ENCODE results near the gene CEP85L. TPM values are rescaled to one million over a fixed set of nuclear protein-coding genes. Genes with fewer than 3 reads are reported as not detected.

CEP85L gene
- total RNA-seq, 1 experiment from 2014 or later: 4.9 TPM

GRCh38 chr6:118602300-118602699 is 49.1 kb downstream of the CEP85L start:
- Histone ChIP-seq H3K36me3 (ENCODE audit: control insufficient read depth in 1 of 2, insufficient read depth in 2 of 2, low read length in 2 of 2) (no peaks in the 10 kb centered on the region), H3K27me3 (ENCODE audit: insufficient read depth, low read length) (no peaks in the 10 kb centered on the region), H3K4me2 (ENCODE audit: low read length) (no peak overlapping the region), H3K79me2 (ENCODE audit: insufficient read depth, low read length) (no peaks in the 10 kb centered on the region), H3K9ac (ENCODE audit: low read length) (no peak overlapping the region), H4K20me1 (ENCODE audit: insufficient read depth) (no peaks in the 10 kb centered on the region), H3K9me3 (ENCODE audit: control insufficient read depth in 1 of 2, insufficient read depth in 1 of 2, low read depth in 1 of 2, low read length in 2 of 2) (no peaks in the 10 kb centered on the region), H3K9me2 (ENCODE audit: insufficient read depth) (no peaks in the 10 kb centered on the region), H3K4me3 (replicated peaks in 1 of 2; ENCODE audit: low read depth in 1 of 2, low read length in 2 of 2) (no peak overlapping the region), H3K4me1 (ENCODE audit: control insufficient read depth in 1 of 2, insufficient read depth in 2 of 2, low read length in 2 of 2) (no peaks in the 10 kb centered on the region), H2AFZ (ENCODE audit: low read depth, low read length, poor library complexity, severe bottlenecking) (no peak overlapping the region), H3K27ac (ENCODE audit: low read depth, low read length) (no peak overlapping the region)
- ChIA-PET CTCF (no interaction called here), RAD21 (ENCODE audit: low non-redundant PET in 1 of 2, low total read pairs in 2 of 2, uncharacterized antibody in 2 of 2, unreplicated experiment in 2 of 2) (no interaction called here), POLR2A (no interaction called here)
- DNase-seq (ENCODE audit: low read depth, low spot score) (no peak), ATAC-seq (no peak)
- BruUV-seq (replicated peaks): no TSS peak
- TF ChIP-seq CEBPB (IDR thresholded peaks at IDR 0.05; ENCODE audit: low read depth) (no peak), POLR2A (IDR thresholded peaks at IDR 0.05; ENCODE audit: borderline replicate concordance, extremely low read depth, insufficient read depth, insufficient read length) (no peak), ZNF274 (IDR thresholded peaks at IDR 0.05; ENCODE audit: low read depth, low read length) (no peak), YY1 (IDR thresholded peaks at IDR 0.05; ENCODE audit: extremely low read depth, insufficient replicate concordance, low read depth, low read length) (no peak), EZH2phosphoT487 (IDR thresholded peaks at IDR 0.05; ENCODE audit: borderline replicate concordance) (no peak)
- intact Hi-C loops (cut with micrococcal nuclease): no loop called here

DNA sequence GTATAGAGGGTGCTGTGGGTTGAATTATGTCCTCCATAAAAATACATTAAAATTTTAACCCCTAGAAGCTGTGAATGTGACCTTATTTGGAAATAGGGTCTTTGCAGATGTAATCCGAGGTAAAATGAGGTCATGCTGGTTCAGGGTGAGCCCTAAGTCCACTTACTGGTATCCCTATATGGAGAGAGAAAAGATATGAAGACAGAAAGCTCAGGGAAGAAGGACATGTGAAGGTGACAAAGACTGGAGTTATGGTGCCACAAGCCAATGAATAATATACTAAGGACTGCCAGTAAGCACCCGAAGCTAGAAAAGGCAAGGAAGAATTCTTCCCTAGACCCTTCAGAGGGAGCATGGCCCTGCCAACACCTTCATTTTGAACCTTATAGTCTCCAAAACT is 53.1 kb downstream of the CEP85L start:
- Histone ChIP-seq H3K4me3 (replicated peaks in 1 of 2; ENCODE audit: low read depth in 1 of 2, low read length in 2 of 2) (no peak overlapping the region), H3K79me2 (ENCODE audit: insufficient read depth, low read length) (peaks cover 3% of the 10 kb centered on the region; the same call in 1 of the 2 replicates), H4K20me1 (ENCODE audit: insufficient read depth) (no peaks in the 10 kb centered on the region), H3K27me3 (ENCODE audit: insufficient read depth, low read length) (no peaks in the 10 kb centered on the region), H3K4me1 (ENCODE audit: control insufficient read depth in 1 of 2, insufficient read depth in 2 of 2, low read length in 2 of 2) (no peaks in the 10 kb centered on the region), H3K9me3 (ENCODE audit: control insufficient read depth in 1 of 2, insufficient read depth in 1 of 2, low read depth in 1 of 2, low read length in 2 of 2) (no peaks in the 10 kb centered on the region), H3K9me2 (ENCODE audit: insufficient read depth) (no peaks in the 10 kb centered on the region), H3K36me3 (ENCODE audit: control insufficient read depth in 1 of 2, insufficient read depth in 2 of 2, low read length in 2 of 2) (no peaks in the 10 kb centered on the region), H2AFZ (ENCODE audit: low read depth, low read length, poor library complexity, severe bottlenecking) (no peak overlapping the region), H3K9ac (ENCODE audit: low read length) (no peak overlapping the region), H3K27ac (ENCODE audit: low read depth, low read length) (no peak overlapping the region), H3K4me2 (ENCODE audit: low read length) (no peak overlapping the region)
- ChIA-PET RAD21 (ENCODE audit: low non-redundant PET in 1 of 2, low total read pairs in 2 of 2, uncharacterized antibody in 2 of 2, unreplicated experiment in 2 of 2) (no interaction called here), POLR2A (no interaction called here), CTCF (interaction anchor here (0.6 kb wide), 1 partner anchor 43 kb away, joined by 3 read pairs; no protein-coding TSS in a partner anchor)
- BruUV-seq (replicated peaks): no TSS peak
- ATAC-seq (no peak), DNase-seq (ENCODE audit: low read depth, low spot score) (no peak)
- intact Hi-C loops (cut with micrococcal nuclease): no loop called here
- TF ChIP-seq RAD21 (IDR thresholded peaks at IDR 0.05; ENCODE audit: low read depth): no peak
- TF ChIP-seq SP1 (IDR thresholded peaks at IDR 0.05; ENCODE audit: low read depth): no peak
- TF ChIP-seq, protein P1, sequence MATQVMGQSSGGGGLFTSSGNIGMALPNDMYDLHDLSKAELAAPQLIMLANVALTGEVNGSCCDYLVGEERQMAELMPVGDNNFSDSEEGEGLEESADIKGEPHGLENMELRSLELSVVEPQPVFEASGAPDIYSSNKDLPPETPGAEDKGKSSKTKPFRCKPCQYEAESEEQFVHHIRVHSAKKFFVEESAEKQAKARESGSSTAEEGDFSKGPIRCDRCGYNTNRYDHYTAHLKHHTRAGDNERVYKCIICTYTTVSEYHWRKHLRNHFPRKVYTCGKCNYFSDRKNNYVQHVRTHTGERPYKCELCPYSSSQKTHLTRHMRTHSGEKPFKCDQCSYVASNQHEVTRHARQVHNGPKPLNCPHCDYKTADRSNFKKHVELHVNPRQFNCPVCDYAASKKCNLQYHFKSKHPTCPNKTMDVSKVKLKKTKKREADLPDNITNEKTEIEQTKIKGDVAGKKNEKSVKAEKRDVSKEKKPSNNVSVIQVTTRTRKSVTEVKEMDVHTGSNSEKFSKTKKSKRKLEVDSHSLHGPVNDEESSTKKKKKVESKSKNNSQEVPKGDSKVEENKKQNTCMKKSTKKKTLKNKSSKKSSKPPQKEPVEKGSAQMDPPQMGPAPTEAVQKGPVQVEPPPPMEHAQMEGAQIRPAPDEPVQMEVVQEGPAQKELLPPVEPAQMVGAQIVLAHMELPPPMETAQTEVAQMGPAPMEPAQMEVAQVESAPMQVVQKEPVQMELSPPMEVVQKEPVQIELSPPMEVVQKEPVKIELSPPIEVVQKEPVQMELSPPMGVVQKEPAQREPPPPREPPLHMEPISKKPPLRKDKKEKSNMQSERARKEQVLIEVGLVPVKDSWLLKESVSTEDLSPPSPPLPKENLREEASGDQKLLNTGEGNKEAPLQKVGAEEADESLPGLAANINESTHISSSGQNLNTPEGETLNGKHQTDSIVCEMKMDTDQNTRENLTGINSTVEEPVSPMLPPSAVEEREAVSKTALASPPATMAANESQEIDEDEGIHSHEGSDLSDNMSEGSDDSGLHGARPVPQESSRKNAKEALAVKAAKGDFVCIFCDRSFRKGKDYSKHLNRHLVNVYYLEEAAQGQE (IDR thresholded peaks at IDR 0.05; ENCODE audit: low read depth): no peak
- TF ChIP-seq ELF1 (IDR thresholded peaks at IDR 0.05; ENCODE audit: borderline replicate concordance, low read depth): no peak
- TF ChIP-seq EZH2 (IDR thresholded peaks at IDR 0.05): no peak
- TF ChIP-seq SIN3A (IDR thresholded peaks at IDR 0.05; ENCODE audit: low read depth): no peak
- no peak for TF ChIP-seq MAX (IDR thresholded peaks at IDR 0.05)
- no peak for TF ChIP-seq POLR2A (IDR thresholded peaks at IDR 0.05; ENCODE audit: borderline replicate concordance, extremely low read depth, insufficient read depth, insufficient read length)
- TF ChIP-seq CEBPB (IDR thresholded peaks at IDR 0.05; ENCODE audit: low read depth): no peak
- TF ChIP-seq ZFX (IDR thresholded peaks at IDR 0.05): no peak
- TF ChIP-seq TCF7L2 (IDR thresholded peaks at IDR 0.05; ENCODE audit: borderline replicate concordance, extremely low read depth, insufficient read depth, insufficient read length): no peak
- no peak for TF ChIP-seq SRF (IDR thresholded peaks at IDR 0.05; ENCODE audit: low read depth)
- TF ChIP-seq FOSL1 (IDR thresholded peaks at IDR 0.05; ENCODE audit: low read depth): no peak
- no peak for TF ChIP-seq CBX3 (IDR thresholded peaks at IDR 0.05; ENCODE audit: low read depth)
- TF ChIP-seq JUND (IDR thresholded peaks at IDR 0.05): no peak
- no peak for TF ChIP-seq EZH2phosphoT487 (IDR thresholded peaks at IDR 0.05; ENCODE audit: borderline replicate concordance)
- TF ChIP-seq ATF3 (IDR thresholded peaks at IDR 0.05): no peak

All from HCT116 (cell line).